ENCODE measurements around the gene ACADVL. TPM values are rescaled to one million over a fixed set of nuclear protein-coding genes. Genes with fewer than 3 reads are reported as not detected.
A peak's percentile ranks its signal among the peaks of the same experiment; 100 is the strongest.

ACADVL gene
- total RNA-seq, 4 donors from 2014 or later = 453 to 742 (median 464) TPM

DNA sequence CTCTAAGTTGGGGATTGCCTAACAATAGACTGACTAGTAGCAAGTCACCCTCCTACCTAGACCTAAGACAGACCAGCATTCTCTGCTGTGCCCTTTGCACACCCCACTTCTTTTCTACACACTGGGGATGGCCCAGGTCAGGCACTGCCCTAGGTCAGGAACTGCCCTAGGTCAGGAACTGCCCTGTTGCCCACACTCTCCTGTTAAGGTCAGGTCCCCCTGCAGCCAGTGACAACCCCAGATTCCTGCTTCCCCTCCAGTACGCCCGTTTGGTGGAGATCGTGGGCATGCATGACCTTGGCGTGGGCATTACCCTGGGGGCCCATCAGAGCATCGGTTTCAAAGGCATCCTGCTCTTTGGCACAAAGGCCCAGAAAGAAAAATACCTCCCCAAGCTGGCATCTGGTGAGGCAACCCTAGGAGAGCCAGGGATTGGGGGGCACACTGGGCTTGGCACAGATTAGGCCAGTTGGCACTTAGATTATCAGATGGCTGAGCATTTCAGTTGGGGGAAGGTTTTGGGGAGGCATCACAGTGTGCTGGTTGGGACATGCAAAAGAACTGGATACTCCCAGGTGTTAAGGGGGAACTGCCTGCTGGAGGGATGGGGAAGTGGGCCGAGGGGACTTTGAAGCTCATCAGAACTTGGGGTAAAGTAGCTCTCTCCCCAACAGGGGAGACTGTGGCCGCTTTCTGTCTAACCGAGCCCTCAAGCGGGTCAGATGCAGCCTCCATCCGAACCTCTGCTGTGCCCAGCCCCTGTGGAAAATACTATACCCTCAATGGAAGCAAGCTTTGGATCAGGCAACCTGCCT, 1.7 kb downstream of the ACADVL start:
- 57 to 88% methylated on average over 4 to 8 of the region's 10 CpGs for WGBS, 2 donors
- Histone ChIP-seq H3K27me3 (no peaks in the 10 kb centered on the region), H3K27ac (peak overlapping the region; percentile 95 to 100 (median 98)), H3K36me3 (peaks cover 35 to 55% (median 39%) of the 10 kb centered on the region in 3 donors), H3K9me3 (no peaks in the 10 kb centered on the region), H3K4me3 (peak overlapping the region; percentile 61 to 99 (median 94)), H3K4me1 (peaks cover 52 to 92% (median 55%) of the 10 kb centered on the region in 3 donors)
- DNase-seq = no peak
- intact Hi-C loops (cut with DNase I) = no loop called here
- TF ChIP-seq POLR2A (IDR thresholded peaks at IDR 0.05) = no peak
- TF ChIP-seq, protein P1, sequence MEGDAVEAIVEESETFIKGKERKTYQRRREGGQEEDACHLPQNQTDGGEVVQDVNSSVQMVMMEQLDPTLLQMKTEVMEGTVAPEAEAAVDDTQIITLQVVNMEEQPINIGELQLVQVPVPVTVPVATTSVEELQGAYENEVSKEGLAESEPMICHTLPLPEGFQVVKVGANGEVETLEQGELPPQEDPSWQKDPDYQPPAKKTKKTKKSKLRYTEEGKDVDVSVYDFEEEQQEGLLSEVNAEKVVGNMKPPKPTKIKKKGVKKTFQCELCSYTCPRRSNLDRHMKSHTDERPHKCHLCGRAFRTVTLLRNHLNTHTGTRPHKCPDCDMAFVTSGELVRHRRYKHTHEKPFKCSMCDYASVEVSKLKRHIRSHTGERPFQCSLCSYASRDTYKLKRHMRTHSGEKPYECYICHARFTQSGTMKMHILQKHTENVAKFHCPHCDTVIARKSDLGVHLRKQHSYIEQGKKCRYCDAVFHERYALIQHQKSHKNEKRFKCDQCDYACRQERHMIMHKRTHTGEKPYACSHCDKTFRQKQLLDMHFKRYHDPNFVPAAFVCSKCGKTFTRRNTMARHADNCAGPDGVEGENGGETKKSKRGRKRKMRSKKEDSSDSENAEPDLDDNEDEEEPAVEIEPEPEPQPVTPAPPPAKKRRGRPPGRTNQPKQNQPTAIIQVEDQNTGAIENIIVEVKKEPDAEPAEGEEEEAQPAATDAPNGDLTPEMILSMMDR (IDR thresholded peaks at IDR 0.05) = no peak

DNA sequence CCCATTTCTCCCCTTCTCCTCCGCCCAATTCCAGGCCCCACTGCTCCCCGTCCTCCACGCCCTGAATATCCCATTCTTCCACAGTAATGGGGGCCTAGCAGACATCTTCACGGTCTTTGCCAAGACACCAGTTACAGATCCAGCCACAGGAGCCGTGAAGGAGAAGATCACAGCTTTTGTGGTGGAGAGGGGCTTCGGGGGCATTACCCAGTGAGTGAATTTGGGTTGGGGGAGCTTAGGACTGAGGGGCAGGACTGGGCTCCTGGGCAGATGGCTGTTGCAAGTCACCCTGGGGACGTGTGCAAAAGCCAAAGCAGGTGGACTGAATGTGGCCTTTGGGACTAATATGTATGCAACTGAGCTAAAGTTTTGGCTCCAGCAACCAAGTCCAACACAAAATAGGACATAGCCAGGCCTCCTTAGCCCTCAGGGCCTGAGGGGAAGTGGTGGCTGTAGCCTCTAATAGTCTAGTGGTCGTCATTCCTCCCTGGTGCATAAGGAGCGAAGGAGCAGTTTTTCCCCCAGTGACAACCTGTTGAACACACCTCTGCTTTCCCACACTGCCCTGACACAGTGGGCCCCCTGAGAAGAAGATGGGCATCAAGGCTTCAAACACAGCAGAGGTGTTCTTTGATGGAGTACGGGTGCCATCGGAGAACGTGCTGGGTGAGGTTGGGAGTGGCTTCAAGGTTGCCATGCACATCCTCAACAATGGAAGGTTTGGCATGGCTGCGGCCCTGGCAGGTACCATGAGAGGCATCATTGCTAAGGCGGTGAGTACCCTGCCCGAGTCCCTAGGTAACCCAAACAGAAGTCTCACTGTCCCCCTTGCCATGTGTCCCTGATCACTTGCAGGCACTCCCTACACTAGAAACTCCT, 2.6 kb downstream of the ACADVL start:
- no peak for DNase-seq

DNA sequence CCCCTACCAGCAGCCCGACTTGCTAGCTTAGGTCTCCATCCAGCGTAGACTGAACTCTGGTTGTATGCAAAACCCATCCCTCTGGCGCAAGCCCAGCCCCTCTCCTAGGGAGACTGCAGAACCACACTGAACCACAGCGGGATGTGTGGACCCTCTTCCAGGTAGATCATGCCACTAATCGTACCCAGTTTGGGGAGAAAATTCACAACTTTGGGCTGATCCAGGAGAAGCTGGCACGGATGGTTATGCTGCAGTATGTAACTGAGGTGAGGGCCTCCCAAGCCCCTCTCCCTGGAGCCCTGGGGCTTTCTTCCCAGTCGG, 3.2 kb downstream of the ACADVL start:
- no peak for DNase-seq
- Histone ChIP-seq H3K27me3 (no peaks in the 10 kb centered on the region), H3K36me3 (peaks cover 45 to 70% (median 50%) of the 10 kb centered on the region in 3 donors), H3K4me1 (peaks cover 45 to 90% (median 52%) of the 10 kb centered on the region in 3 donors), H3K4me3 (no peak overlapping the region), H3K9me3 (no peaks in the 10 kb centered on the region), H3K27ac (peak overlapping the region in 3 of 4 donors; percentile 0 to 100 (median 97))
- no peak for TF ChIP-seq POLR2A (IDR thresholded peaks at IDR 0.05)
- TF ChIP-seq, protein P1 (IDR thresholded peaks at IDR 0.05) = no peak
- 45 to 77% methylated on average over 2 to 5 of the region's 7 CpGs for WGBS, 2 donors
- intact Hi-C loops (cut with DNase I) = no loop called here

More for the DNA sequence above, 2.6 kb downstream of the ACADVL start:
- H3K36me3 ChIP-seq = peaks cover 44 to 64% (median 48%) of the 10 kb centered on the region in 3 donors
- intact Hi-C loops (cut with DNase I) = no loop called here
- peaks cover 48 to 90% (median 50%) of the 10 kb centered on the region in 3 donors for H3K4me1 ChIP-seq
- H3K9me3 ChIP-seq = no peaks in the 10 kb centered on the region
- H3K4me3 ChIP-seq = no peak overlapping the region
- no peaks in the 10 kb centered on the region for H3K27me3 ChIP-seq
- TF ChIP-seq, protein P1 (IDR thresholded peaks at IDR 0.05) = no peak
- no peak for TF ChIP-seq POLR2A (IDR thresholded peaks at IDR 0.05)
- 66 to 77% methylated on average over 11 of the region's 15 CpGs for WGBS, 2 donors
- peak overlapping the region; percentile 95 to 100 (median 98) for H3K27ac ChIP-seq

DNA sequence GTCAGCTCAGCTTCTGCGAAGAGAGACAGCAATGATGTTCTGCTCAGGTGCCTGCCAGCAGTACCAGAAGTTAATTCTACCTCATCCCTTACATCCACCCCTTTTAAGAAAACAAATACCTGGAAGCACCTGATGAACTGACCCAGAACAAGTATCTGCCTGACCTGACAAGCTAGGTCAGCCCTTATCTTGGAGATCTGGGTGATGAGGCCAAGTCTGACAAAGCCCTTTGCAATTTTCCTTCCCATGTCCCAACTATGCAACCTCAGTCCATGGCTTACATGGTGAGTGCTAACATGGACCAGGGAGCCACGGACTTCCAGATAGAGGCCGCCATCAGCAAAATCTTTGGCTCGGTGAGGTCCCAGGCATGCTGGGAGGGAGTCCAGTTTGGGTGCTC, 3.6 kb downstream of the ACADVL start:
- intact Hi-C loops (cut with DNase I) = no loop called here
- H3K4me1 ChIP-seq = peaks cover 41 to 90% (median 48%) of the 10 kb centered on the region in 3 donors
- no peaks in the 10 kb centered on the region for H3K9me3 ChIP-seq
- TF ChIP-seq POLR2A (IDR thresholded peaks at IDR 0.05) = no peak
- TF ChIP-seq, protein P1 (IDR thresholded peaks at IDR 0.05) = no peak
- H3K36me3 ChIP-seq = peaks cover 45 to 74% (median 50%) of the 10 kb centered on the region in 3 donors
- no peaks in the 10 kb centered on the region for H3K27me3 ChIP-seq
- 74 to 75% methylated on average over 4 of the region's 4 CpGs for WGBS, 2 donors
- DNase-seq = no peak
- H3K4me3 ChIP-seq = no peak overlapping the region
- peak overlapping the region; percentile 35 to 100 (median 90) for H3K27ac ChIP-seq

Data from esophagus squamous epithelium (tissue), 5 donors.